HEK293 (cell line): Measurements from ENCODE around the gene KLHDC4.

Experiments used
- CTCF ChIA-PET: fragments of 350-600 bp; formaldehyde crosslinking; extraction: SDS; loops from one replicate; lab custom pipeline; 2021; ENCODE audit warnings: antibody characterized with exemption; lab: Yijun Ruan, JAX
- POLR2A ChIA-PET: fragments of 300-600 bp; formaldehyde crosslinking; extraction: SDS; loops from one replicate; lab custom pipeline; 2020; ENCODE audit warnings: antibody characterized with exemption, inconsistent platforms; lab: Yijun Ruan, JAX
- H3K27ac ChIP-seq: fragments of 200-500 bp; sonication (Bioruptor generic); 2 replicates; pipeline ENCODE4 v1.5.1; 2014; ENCODE audit warnings: low read depth, low read length, control low read depth, inconsistent platforms; ENCODE audit errors: extremely low read depth
- H3K36me3 ChIP-seq, 2 experiments: fragments of 200-500 bp in 1 of 2; sonication (Bioruptor generic) in 1 of 2; 1 replicate in 1 of 2; 2 replicates in 1 of 2; pipeline ENCODE4 v1.5.1; 2014 to 2017; ENCODE audit warnings: inconsistent platforms in 2 of 2, low read length in 2 of 2; ENCODE audit not compliant: control insufficient read depth in 2 of 2, insufficient read depth in 1 of 2
- H3K4me1 ChIP-seq: fragments of 200-500 bp; sonication (Bioruptor generic); 2 replicates; pipeline ENCODE4 v1.5.1; 2014; ENCODE audit warnings: mild to moderate bottlenecking, low read length, inconsistent platforms; ENCODE audit not compliant: control insufficient read depth, insufficient read depth
- H3K4me3 ChIP-seq: 2 replicates; pipeline ENCODE4 v1.5.1; 2011; ENCODE audit warnings: low read depth, mild to moderate bottlenecking, control low read depth, low read length, moderate library complexity
- H3K9me3 ChIP-seq: fragments of 200-500 bp; sonication (Bioruptor generic); 2 replicates; pipeline ENCODE4 v1.5.1; 2014; ENCODE audit warnings: low read depth, low read length, inconsistent platforms; ENCODE audit not compliant: control insufficient read depth, insufficient read depth
- IKZF3 ChIP-seq: fragments of 450-650 bp; IDR thresholded peaks from 2 replicates; pipeline ENCODE4 v1.5.0; 2018; ENCODE audit warnings: missing biosample characterization, mild to moderate bottlenecking, missing genetic modification characterization, moderate library complexity
- KLF1 ChIP-seq: fragments of 450-650 bp; formaldehyde crosslinking; IDR thresholded peaks from 2 replicates; pipeline ENCODE4 v1.5.1; 2016; ENCODE audit warnings: missing biosample characterization, missing genetic modification characterization
- OVOL3 ChIP-seq: fragments of 450-650 bp; formaldehyde crosslinking; IDR thresholded peaks from 2 replicates; pipeline ENCODE4 v1.5.1; 2016; ENCODE audit warnings: missing biosample characterization, missing genetic modification characterization
- REST ChIP-seq: fragments of 450-650 bp; formaldehyde crosslinking; IDR thresholded peaks from 2 replicates; pipeline ENCODE4 v1.5.1; 2016; ENCODE audit warnings: missing biosample characterization, missing genetic modification characterization
- YY1 ChIP-seq: fragments of 450-650 bp; formaldehyde crosslinking; IDR thresholded peaks from 2 replicates; pipeline ENCODE4 v1.5.1; 2018; ENCODE audit warnings: missing biosample characterization, missing genetic modification characterization
- ZFP37 ChIP-seq: fragments of 450-650 bp; formaldehyde crosslinking; IDR thresholded peaks from 2 replicates; pipeline ENCODE4 v1.5.1; 2016; ENCODE audit warnings: missing biosample characterization, missing genetic modification characterization
- ZFP41 ChIP-seq: fragments of 450-650 bp; formaldehyde crosslinking; IDR thresholded peaks from 2 replicates; pipeline ENCODE4 v1.5.1; 2016; ENCODE audit warnings: missing biosample characterization, missing genetic modification characterization, borderline replicate concordance
- ZFP69B ChIP-seq: fragments of 450-650 bp; formaldehyde crosslinking; IDR thresholded peaks from 2 replicates; pipeline ENCODE4 v1.5.1; 2016; ENCODE audit warnings: missing biosample characterization, missing genetic modification characterization
- ZNF10 ChIP-seq: fragments of 450-650 bp; formaldehyde crosslinking; IDR thresholded peaks from 2 replicates; pipeline ENCODE4 v1.5.1; 2017; ENCODE audit warnings: missing biosample characterization, missing genetic modification characterization
- ZNF223 ChIP-seq: fragments of 450-650 bp; formaldehyde crosslinking; IDR thresholded peaks from 2 replicates; pipeline ENCODE4 v1.5.1; 2016; ENCODE audit warnings: missing biosample characterization, missing genetic modification characterization
- ZNF514 ChIP-seq: fragments of 450-650 bp; formaldehyde crosslinking; IDR thresholded peaks from 2 replicates; pipeline ENCODE4 v1.5.1; 2016; ENCODE audit warnings: missing biosample characterization, missing genetic modification characterization
- ZNF544 ChIP-seq: fragments of 450-650 bp; formaldehyde crosslinking; IDR thresholded peaks from 2 replicates; pipeline ENCODE4 v1.5.0; 2017; ENCODE audit warnings: missing biosample characterization, missing genetic modification characterization
- ZNF610 ChIP-seq: fragments of 450-650 bp; formaldehyde crosslinking; IDR thresholded peaks from 2 replicates; pipeline ENCODE4 v1.5.1; 2016; ENCODE audit warnings: missing biosample characterization, missing genetic modification characterization, borderline replicate concordance
- ZNF645 ChIP-seq: fragments of 450-650 bp; formaldehyde crosslinking; IDR thresholded peaks from 2 replicates; pipeline ENCODE4; 2016; ENCODE audit warnings: missing biosample characterization, missing genetic modification characterization
- ZNF777 ChIP-seq: fragments of 450-650 bp; formaldehyde crosslinking; IDR thresholded peaks from 2 replicates; pipeline ENCODE4 v1.5.1; 2017; ENCODE audit warnings: missing biosample characterization, missing genetic modification characterization, borderline replicate concordance
- TF ChIP-seq, protein P1 (sequence below): fragments of 450-650 bp; formaldehyde crosslinking; IDR thresholded peaks from 2 replicates; pipeline ENCODE4 v1.5.1; 2016; ENCODE audit warnings: missing biosample characterization, missing genetic modification characterization

Gene KLHDC4

GRCh38 chr16:87674419-87674818 lies 91.4 kb downstream of the KLHDC4 start:
- no peak overlapping the region for H3K27ac ChIP-seq
- CTCF ChIA-PET: interaction anchor here (0.7 to 2.1 kb wide), 2 partner anchors 20 to 38 kb away, joined by 4 to 8 read pairs; no protein-coding TSS in a partner anchor
- POLR2A ChIA-PET: no interaction called here
- H3K9me3 ChIP-seq: no peaks in the 10 kb centered on the region
- no peaks in the 10 kb centered on the region for H3K36me3 ChIP-seq
- H3K4me1 ChIP-seq: no peaks in the 10 kb centered on the region
- TF ChIP-seq IKZF3 (tag by site-specific recombination) (no peak), ZNF645 (no peak), ZNF610 (tag by site-specific recombination) (no peak), ZNF544 (tag by site-specific recombination) (no peak), ZNF514 (tag by site-specific recombination) (no peak), ZFP37 (tag by site-specific recombination) (no peak), YY1 (tag by site-specific recombination) (no peak), OVOL3 (tag by site-specific recombination) (no peak), ZNF777 (tag by site-specific recombination) (no peak), ZFP41 (tag by site-specific recombination) (no peak)
- H3K4me3 ChIP-seq: no peak overlapping the region

GRCh38 chr16:87671715-87672270 lies 94.0 kb downstream of the KLHDC4 start:
- H3K4me3 ChIP-seq: no peak overlapping the region
- ChIA-PET POLR2A (no interaction called here), CTCF (no interaction called here)
- H3K36me3 ChIP-seq: no peaks in the 10 kb centered on the region
- TF ChIP-seq, protein P1, sequence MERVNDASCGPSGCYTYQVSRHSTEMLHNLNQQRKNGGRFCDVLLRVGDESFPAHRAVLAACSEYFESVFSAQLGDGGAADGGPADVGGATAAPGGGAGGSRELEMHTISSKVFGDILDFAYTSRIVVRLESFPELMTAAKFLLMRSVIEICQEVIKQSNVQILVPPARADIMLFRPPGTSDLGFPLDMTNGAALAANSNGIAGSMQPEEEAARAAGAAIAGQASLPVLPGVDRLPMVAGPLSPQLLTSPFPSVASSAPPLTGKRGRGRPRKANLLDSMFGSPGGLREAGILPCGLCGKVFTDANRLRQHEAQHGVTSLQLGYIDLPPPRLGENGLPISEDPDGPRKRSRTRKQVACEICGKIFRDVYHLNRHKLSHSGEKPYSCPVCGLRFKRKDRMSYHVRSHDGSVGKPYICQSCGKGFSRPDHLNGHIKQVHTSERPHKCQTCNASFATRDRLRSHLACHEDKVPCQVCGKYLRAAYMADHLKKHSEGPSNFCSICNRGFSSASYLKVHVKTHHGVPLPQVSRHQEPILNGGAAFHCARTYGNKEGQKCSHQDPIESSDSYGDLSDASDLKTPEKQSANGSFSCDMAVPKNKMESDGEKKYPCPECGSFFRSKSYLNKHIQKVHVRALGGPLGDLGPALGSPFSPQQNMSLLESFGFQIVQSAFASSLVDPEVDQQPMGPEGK: no peak
- TF ChIP-seq ZFP69B: no peak
- no peaks in the 10 kb centered on the region for H3K4me1 ChIP-seq
- no peak overlapping the region for H3K27ac ChIP-seq
- no peaks in the 10 kb centered on the region for H3K9me3 ChIP-seq

DNA sequence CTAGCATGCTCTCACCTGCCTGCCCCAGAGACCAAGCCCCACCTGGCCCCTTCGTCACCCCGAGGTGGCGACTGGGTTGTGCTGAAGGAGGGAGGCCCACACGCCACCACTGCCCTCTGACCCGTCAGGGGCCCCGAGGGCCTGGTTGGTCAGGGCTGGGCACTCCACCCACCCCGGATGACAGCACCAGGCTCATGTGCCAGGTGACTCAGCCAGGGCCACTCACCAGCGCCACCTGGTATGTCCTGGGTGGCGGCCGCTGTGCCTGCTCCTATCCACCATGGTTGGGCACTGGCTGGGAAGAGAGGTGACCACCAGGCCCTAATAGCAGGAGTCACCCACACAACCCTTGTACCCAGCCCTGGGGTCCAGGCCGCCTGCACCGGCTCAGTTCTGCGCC lies 94.6 kb downstream of the KLHDC4 start:
- no peak overlapping the region for H3K27ac ChIP-seq
- H3K9me3 ChIP-seq: no peaks in the 10 kb centered on the region
- no peaks in the 10 kb centered on the region for H3K4me1 ChIP-seq
- no peaks in the 10 kb centered on the region for H3K36me3 ChIP-seq
- TF ChIP-seq ZNF223 (no peak), KLF1 (tag by site-specific recombination) (peak; percentile 54), REST (tag by site-specific recombination) (no peak), ZNF10 (tag by site-specific recombination) (no peak)
- TF ChIP-seq, all 188 proteins: peak for 1
- ChIA-PET POLR2A (no interaction called here), CTCF (no interaction called here)
- no peak overlapping the region for H3K4me3 ChIP-seq
